SIG-M5 (cell line): Measurements from ENCODE around the gene AMZ1.

Experiments
- DNase-seq: peaks from one replicate; lab custom pipeline; 2025; lab: John Stamatoyannopoulos, UW

AMZ1 gene

GRCh38 chr7:2687881-2688318 lies at the start of gene AMZ1:
AMZ1 (plus strand) TSS chr7:2688202; CDS start chr7:2700452, 12,250 bp downstream.
- no peak for DNase-seq

GRCh38 chr7:2638224-2638991 lies 49.6 kb upstream of the AMZ1 start:
- DNase-seq, result no peak

- no peak for DNase-seq
Measured at GRCh38 chr7:2639181-2639681, 48.8 kb upstream of the AMZ1 start.

- DNase-seq, result no peak
Measured at GRCh38 chr7:2639695-2640481, 48.1 kb upstream of the AMZ1 start.

GRCh38 chr7:2640482-2640830 lies 47.5 kb upstream of the AMZ1 start:
- DNase-seq, result no peak

GRCh38 chr7:2640846-2641316 lies 47.1 kb upstream of the AMZ1 start:
- no peak for DNase-seq

GRCh38 chr7:2641406-2642393 lies 46.3 kb upstream of the AMZ1 start:
- DNase-seq, result no peak

- no peak for DNase-seq
Measured at GRCh38 chr7:2643386-2644219, 44.4 kb upstream of the AMZ1 start.

GRCh38 chr7:2644220-2644561 lies 43.8 kb upstream of the AMZ1 start:
- no peak for DNase-seq

- DNase-seq, result no peak
Measured at GRCh38 chr7:2644562-2645273, 43.3 kb upstream of the AMZ1 start.

GRCh38 chr7:2645274-2645868 lies 42.6 kb upstream of the AMZ1 start:
- DNase-seq, result no peak

- DNase-seq, result no peak
Measured at GRCh38 chr7:2646336-2646679, 41.7 kb upstream of the AMZ1 start.

GRCh38 chr7:2646680-2647571 lies 41.1 kb upstream of the AMZ1 start:
- DNase-seq, result no peak

GRCh38 chr7:2647594-2648172 lies 40.3 kb upstream of the AMZ1 start:
- no peak for DNase-seq

- DNase-seq, result no peak
Measured at GRCh38 chr7:2649139-2649838, 38.7 kb upstream of the AMZ1 start.

- no peak for DNase-seq
Measured at GRCh38 chr7:2649991-2650390, 38.0 kb upstream of the AMZ1 start.

GRCh38 chr7:2650451-2650850 lies 37.6 kb upstream of the AMZ1 start:
- DNase-seq, result no peak

GRCh38 chr7:2651336-2651735 lies 36.7 kb upstream of the AMZ1 start:
- no peak for DNase-seq
